SK-N-SH treated with all-trans-retinoic acid at 6 μM for 48 hours (cell line): Measurements from ENCODE around the gene CDH4.

Source experiments
- ATAC-seq: fragments of 200-7000 bp; cut with Tn5 transposase; 3 replicates; pipeline ENCODE4 v1.9.1; 2020; ENCODE audit warnings: mild to moderate bottlenecking, moderate library complexity
- ARNTL ChIP-seq: fragments of 450-650 bp; formaldehyde crosslinking; IDR thresholded peaks from 2 replicates; pipeline ENCODE4 v1.5.0; 2020; ENCODE audit warnings: low read depth, mild to moderate bottlenecking, moderate library complexity, borderline replicate concordance
- BACH2 ChIP-seq: fragments of 250-450 bp; sonication (Bioruptor Pico); IDR thresholded peaks from 2 replicates; pipeline ENCODE4 v1.9.0; 2021; ENCODE audit warnings: mild to moderate bottlenecking, borderline replicate concordance
- CREB5 ChIP-seq: fragments of 250-450 bp; sonication (Bioruptor Pico); IDR thresholded peaks from 2 replicates; pipeline ENCODE4 v1.5.1; 2020; ENCODE audit warnings: low read depth, mild to moderate bottlenecking, moderate library complexity
- CSRNP3 ChIP-seq: fragments of 250-450 bp; sonication (Bioruptor Pico); IDR thresholded peaks from 2 replicates; pipeline ENCODE4 v1.5.1; 2021; ENCODE audit warnings: mild to moderate bottlenecking, moderate library complexity
- ESRRG ChIP-seq: fragments of 250-450 bp; sonication (Bioruptor Pico); IDR thresholded peaks from 2 replicates; pipeline ENCODE4 v1.6.1; 2021; ENCODE audit warnings: mild to moderate bottlenecking
- GLIS3 ChIP-seq: fragments of 250-450 bp; sonication (Bioruptor Pico); IDR thresholded peaks from 2 replicates; pipeline ENCODE4 v1.5.0; 2020; ENCODE audit warnings: mild to moderate bottlenecking, moderate library complexity
- ISL1 ChIP-seq: fragments of 250-450 bp; sonication (Bioruptor Pico); IDR thresholded peaks from 2 replicates; pipeline ENCODE4 v2.1.2; 2022; ENCODE audit warnings: mild to moderate bottlenecking, moderate library complexity
- OSR1 ChIP-seq: fragments of 250-450 bp; sonication (Bioruptor Pico); IDR thresholded peaks from 2 replicates; pipeline ENCODE4 v1.8.0; 2022; ENCODE audit warnings: moderate library complexity, mild to moderate bottlenecking, inconsistent platforms
- PATZ1 ChIP-seq: fragments of 250-450 bp; sonication (Bioruptor Pico); IDR thresholded peaks from 2 replicates; pipeline ENCODE4 v1.8.0; 2020; ENCODE audit warnings: mild to moderate bottlenecking, moderate library complexity, borderline replicate concordance
- PPARA ChIP-seq: fragments of 250-450 bp; sonication (Bioruptor Pico); IDR thresholded peaks from 2 replicates; pipeline ENCODE4 v1.5.0; 2020; ENCODE audit warnings: mild to moderate bottlenecking, borderline replicate concordance
- RARB ChIP-seq: fragments of 250-450 bp; sonication (Bioruptor Pico); IDR thresholded peaks from 2 replicates; pipeline ENCODE4 v1.8.0; 2021; ENCODE audit warnings: mild to moderate bottlenecking, moderate library complexity
- SNAI2 ChIP-seq: fragments of 250-450 bp; sonication (Bioruptor Pico); IDR thresholded peaks from 2 replicates; pipeline ENCODE4 v1.5.0; 2020; ENCODE audit warnings: mild to moderate bottlenecking, moderate library complexity
- TCF4 ChIP-seq: fragments of 250-450 bp; sonication (Bioruptor Pico); IDR thresholded peaks from 2 replicates; pipeline ENCODE4 v1.8.0; 2021; ENCODE audit warnings: mild to moderate bottlenecking, moderate library complexity, borderline replicate concordance
- TOX ChIP-seq: fragments of 250-450 bp; sonication (Bioruptor Pico); IDR thresholded peaks from 2 replicates; pipeline ENCODE4 v1.8.0; 2021; ENCODE audit warnings: mild to moderate bottlenecking, moderate library complexity, borderline replicate concordance
- ZC3H10 ChIP-seq: fragments of 250-450 bp; sonication (Bioruptor Pico); IDR thresholded peaks from 2 replicates; pipeline ENCODE4 v1.5.1; 2021; ENCODE audit warnings: mild to moderate bottlenecking, moderate library complexity
- ZFP3 ChIP-seq: fragments of 250-450 bp; sonication (Bioruptor Pico); IDR thresholded peaks from 2 replicates; pipeline ENCODE4 v1.5.0; 2020; ENCODE audit warnings: mild to moderate bottlenecking, moderate library complexity
- ZFP30 ChIP-seq: fragments of 450-650 bp; formaldehyde crosslinking; IDR thresholded peaks from 2 replicates; pipeline ENCODE4 v1.5.0; 2022; ENCODE audit warnings: mild to moderate bottlenecking, moderate library complexity
- ZNF565 ChIP-seq: fragments of 450-650 bp; formaldehyde crosslinking; conservative IDR thresholded peaks from 2 replicates; pipeline ENCODE4 v1.5.0; 2020; ENCODE audit warnings: low read depth, mild to moderate bottlenecking, moderate library complexity
- ZNF70 ChIP-seq: fragments of 450-650 bp; formaldehyde crosslinking; IDR thresholded peaks from 2 replicates; pipeline ENCODE4 v1.5.0; 2020; ENCODE audit warnings: mild to moderate bottlenecking, moderate library complexity
- TF ChIP-seq, protein P1 (sequence below): fragments of 250-450 bp; sonication (Bioruptor Pico); IDR thresholded peaks from 2 replicates; pipeline ENCODE4 v1.8.0; 2021; ENCODE audit warnings: low read depth, mild to moderate bottlenecking, moderate library complexity, borderline replicate concordance
- TF ChIP-seq, protein P2 (sequence below): fragments of 250-450 bp; sonication (Bioruptor Pico); IDR thresholded peaks from 2 replicates; pipeline ENCODE4 v1.5.0; 2020; ENCODE audit warnings: mild to moderate bottlenecking, moderate library complexity

Gene CDH4

DNA sequence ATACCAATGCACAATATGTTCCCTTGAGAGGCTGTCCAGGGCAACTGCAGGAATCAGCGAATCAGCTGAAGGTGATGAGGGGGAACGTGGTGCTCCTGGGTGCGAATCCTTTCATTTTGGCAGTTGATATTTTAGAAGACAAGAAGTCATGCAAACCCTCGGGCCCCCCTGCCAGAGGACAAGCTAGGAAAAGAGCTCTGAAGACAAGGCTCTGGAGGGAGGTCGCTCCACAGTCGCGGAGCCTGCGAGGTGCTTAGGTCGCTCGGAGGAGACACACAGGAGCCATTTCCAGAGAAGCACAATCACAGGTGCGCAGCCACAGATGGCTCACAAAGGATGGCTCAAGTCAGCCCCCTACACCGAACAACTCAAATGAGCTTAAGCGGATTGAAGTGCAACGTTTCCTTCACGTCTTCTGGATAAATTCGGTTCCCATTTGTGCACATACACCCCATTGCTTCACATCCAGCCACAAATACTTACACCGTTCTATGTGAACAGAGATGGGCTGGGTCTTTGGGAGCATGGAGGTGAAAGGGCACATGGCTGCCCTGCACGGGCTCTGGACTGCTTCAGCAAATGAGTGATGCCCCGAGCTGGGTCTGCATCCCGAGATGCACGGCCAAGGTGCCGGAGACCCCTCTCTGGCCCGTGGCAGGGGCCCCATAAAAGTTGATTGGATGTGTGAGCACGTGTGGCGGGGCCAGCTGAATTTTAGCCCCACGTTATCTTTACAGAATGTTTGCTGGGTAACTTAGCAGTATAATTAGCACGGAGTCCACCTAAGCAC, 527.3 kb downstream of the CDH4 start:
- ATAC-seq = no peak
- no peak for TF ChIP-seq SNAI2
- TF ChIP-seq GLIS3 = no peak
- TF ChIP-seq, protein P1, sequence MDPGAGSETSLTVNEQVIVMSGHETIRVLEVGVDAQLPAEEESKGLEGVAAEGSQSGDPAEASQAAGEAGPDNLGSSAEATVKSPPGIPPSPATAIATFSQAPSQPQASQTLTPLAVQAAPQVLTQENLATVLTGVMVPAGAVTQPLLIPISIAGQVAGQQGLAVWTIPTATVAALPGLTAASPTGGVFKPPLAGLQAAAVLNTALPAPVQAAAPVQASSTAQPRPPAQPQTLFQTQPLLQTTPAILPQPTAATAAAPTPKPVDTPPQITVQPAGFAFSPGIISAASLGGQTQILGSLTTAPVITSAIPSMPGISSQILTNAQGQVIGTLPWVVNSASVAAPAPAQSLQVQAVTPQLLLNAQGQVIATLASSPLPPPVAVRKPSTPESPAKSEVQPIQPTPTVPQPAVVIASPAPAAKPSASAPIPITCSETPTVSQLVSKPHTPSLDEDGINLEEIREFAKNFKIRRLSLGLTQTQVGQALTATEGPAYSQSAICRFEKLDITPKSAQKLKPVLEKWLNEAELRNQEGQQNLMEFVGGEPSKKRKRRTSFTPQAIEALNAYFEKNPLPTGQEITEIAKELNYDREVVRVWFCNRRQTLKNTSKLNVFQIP = no peak
- TF ChIP-seq ZC3H10 (CRISPR knock-in tag) = no peak
- no peak for TF ChIP-seq RARB (CRISPR knock-in tag)
- TF ChIP-seq TOX = no peak
- TF ChIP-seq CSRNP3 (CRISPR knock-in tag) = no peak
- TF ChIP-seq ARNTL (CRISPR knock-in tag) = no peak
- no peak for TF ChIP-seq TCF4 (CRISPR knock-in tag)
- no peak for TF ChIP-seq BACH2 (CRISPR knock-in tag)
- TF ChIP-seq, protein P2, sequence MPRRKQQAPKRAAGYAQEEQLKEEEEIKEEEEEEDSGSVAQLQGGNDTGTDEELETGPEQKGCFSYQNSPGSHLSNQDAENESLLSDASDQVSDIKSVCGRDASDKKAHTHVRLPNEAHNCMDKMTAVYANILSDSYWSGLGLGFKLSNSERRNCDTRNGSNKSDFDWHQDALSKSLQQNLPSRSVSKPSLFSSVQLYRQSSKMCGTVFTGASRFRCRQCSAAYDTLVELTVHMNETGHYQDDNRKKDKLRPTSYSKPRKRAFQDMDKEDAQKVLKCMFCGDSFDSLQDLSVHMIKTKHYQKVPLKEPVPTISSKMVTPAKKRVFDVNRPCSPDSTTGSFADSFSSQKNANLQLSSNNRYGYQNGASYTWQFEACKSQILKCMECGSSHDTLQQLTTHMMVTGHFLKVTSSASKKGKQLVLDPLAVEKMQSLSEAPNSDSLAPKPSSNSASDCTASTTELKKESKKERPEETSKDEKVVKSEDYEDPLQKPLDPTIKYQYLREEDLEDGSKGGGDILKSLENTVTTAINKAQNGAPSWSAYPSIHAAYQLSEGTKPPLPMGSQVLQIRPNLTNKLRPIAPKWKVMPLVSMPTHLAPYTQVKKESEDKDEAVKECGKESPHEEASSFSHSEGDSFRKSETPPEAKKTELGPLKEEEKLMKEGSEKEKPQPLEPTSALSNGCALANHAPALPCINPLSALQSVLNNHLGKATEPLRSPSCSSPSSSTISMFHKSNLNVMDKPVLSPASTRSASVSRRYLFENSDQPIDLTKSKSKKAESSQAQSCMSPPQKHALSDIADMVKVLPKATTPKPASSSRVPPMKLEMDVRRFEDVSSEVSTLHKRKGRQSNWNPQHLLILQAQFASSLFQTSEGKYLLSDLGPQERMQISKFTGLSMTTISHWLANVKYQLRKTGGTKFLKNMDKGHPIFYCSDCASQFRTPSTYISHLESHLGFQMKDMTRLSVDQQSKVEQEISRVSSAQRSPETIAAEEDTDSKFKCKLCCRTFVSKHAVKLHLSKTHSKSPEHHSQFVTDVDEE (CRISPR knock-in tag) = no peak
- no peak for TF ChIP-seq ZFP3 (CRISPR knock-in tag)
- TF ChIP-seq ZFP30 (CRISPR knock-in tag) = no peak
- no peak for TF ChIP-seq ISL1 (CRISPR knock-in tag)

GRCh38 chr20:61780066-61780465, 528.0 kb downstream of the CDH4 start:
- no peak for ATAC-seq
- TF ChIP-seq BACH2 (CRISPR knock-in tag) = no peak
- TF ChIP-seq ZNF565 (CRISPR knock-in tag) = no peak
- no peak for TF ChIP-seq RARB (CRISPR knock-in tag)

DNA sequence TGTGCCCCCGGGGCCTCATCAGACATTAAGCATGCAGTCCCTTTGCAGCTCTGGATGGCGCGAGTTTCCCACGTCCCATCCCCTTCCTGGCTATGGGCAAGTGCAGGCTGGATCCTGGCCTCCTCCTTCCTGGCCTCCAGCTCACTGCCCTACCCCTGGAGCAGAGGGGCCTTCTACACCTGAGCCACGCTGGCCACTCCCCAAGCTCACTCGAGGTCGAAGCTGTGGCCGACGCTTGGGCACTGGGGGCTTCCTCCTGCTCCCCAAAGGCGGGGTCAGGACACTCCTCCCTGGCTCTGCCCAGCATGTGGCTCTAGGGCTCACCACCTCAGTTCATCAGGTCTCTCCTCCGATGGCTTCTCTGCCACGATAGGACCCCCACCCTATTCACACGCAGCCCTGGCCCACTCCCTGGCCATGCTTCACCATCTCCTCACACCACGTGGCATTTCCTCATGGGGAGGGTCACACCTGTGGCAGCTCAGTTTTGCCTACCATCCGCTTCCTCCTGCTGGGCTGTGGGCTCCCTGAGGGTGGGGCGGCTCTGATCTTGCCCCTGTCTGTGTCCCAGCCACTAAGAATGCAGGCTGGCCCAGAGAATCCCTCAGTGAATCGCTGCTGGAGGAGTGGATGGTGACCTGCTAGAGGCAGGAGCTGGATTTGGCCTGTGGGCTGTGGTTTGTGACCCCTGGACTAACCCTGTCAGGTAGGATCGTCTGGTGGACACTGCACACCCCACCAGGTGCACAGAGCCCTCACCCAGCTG, 532.9 kb downstream of the CDH4 start:
- no peak for ATAC-seq
- no peak for TF ChIP-seq OSR1 (CRISPR knock-in tag)
- TF ChIP-seq ESRRG (CRISPR knock-in tag) = no peak
- TF ChIP-seq ISL1 (CRISPR knock-in tag) = no peak
- TF ChIP-seq ZFP3 (CRISPR knock-in tag) = no peak
- TF ChIP-seq PATZ1 = no peak

DNA sequence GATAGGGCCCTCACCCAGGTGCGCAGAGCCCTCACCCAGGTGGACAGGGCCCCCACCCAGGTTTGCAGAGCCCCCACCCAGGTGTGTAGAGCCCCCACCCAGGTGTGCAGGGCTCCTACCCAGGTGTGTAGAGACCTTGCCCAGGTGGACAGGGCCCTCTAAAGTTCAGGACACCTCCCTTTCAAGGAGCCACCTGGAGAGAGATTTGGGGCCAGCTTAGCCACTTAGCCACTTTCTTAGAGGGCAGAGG, 533.4 kb downstream of the CDH4 start:
- ATAC-seq = no peak
- TF ChIP-seq SNAI2 (no peak), TCF4 (CRISPR knock-in tag) (no peak), ZFP3 (CRISPR knock-in tag) (no peak), ZNF70 (CRISPR knock-in tag) (no peak), CREB5 (CRISPR knock-in tag) (no peak), ZFP30 (CRISPR knock-in tag) (no peak), PATZ1 (no peak), PPARA (no peak), ESRRG (CRISPR knock-in tag) (no peak)
- TF ChIP-seq, protein P2 (CRISPR knock-in tag) = no peak
- TF ChIP-seq, all 23 proteins: peak for 0
